ENCODE results near the gene PKIB.

DNA sequence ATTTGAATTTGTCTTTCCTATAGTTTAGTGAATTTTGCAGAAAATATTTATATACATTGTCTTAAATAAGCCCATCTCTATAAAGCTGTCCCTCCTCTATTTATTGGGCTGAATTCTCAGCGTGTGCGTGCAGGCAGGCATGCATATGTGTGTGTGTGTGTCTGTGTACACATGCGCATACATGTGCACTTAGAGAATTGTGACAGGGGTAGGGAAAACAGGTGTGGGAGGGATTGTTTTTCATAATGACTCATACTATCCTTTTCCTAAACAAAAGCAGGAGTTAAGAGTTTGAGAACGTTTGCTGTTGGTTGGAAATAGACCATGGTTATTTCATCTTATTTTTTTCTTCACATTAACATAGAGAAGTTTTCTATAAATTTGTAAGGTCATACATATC is 126.0 kb downstream of the PKIB start:
- no peak for TF ChIP-seq POLR2A (IDR thresholded peaks at IDR 0.05)
- no peak for TF ChIP-seq CTCF (IDR thresholded peaks at IDR 0.05)

All from esophagus squamous epithelium (tissue), 4 donors.